Measurements from ENCODE around the gene COL18A1.

The COL18A1 gene

DNA sequence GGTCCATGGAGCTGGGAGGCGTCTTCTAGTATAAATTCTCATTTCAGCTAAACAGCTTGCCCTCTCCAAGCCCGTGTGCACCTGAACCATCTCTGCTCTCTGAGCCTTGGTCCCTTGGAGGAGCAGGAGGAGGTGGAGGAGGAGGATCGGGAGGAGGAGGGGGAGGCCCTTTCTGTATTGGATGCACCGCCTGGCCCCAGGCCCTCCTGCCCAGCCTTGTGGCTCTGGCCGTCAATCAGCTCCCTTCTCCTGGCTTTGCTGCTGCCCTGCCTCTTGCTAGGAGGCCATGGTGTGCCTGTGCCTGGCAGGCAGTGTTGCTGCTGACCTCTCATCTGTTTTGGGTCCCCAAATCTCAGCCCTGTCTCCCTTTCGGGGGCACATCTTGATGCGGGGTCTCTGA is 9.0 kb downstream of the COL18A1 start:
- DNase-seq (ENCODE audit: low read depth in 1 of 2, low spot score in 1 of 2) = no peak

DNA sequence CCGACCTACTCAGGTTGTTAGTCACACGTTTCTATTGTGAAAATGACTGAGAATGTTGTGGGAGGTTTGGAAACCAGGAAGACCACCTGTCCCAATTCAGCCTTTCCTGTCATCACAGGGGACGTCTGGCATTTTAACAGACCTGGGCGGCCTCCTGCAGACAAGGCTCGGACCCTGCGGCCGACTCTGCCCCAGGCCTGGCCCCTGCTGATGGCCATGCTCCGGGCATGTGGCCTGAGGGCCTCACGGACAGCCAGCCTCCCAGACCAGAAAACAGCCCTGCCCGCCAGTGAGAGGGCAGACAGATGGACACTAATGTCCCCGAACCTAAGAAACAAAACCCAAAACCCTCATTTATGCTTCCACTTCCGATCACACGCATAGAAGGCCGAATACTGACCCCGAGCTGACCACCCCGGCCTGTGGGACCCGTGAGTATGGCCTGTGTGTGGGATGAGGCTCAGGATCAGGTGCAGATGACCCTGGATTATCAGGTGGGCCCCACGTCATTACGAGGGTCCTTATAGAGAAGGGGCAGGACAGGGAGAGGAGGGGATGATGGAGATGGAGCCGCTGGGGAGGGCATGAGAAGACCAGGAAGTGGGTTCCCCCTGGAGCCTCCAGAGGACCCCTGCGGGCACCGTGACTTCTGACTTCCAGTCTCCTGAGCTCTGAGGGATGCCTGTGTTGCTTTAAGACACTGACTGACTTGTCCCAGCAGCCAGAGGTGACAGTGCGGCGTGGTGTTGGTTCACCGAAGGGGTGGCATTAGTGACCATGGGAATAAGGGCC is 9.6 kb downstream of the COL18A1 start:
- DNase-seq (ENCODE audit: low read depth in 1 of 2, low spot score in 1 of 2) = no peak

DNA sequence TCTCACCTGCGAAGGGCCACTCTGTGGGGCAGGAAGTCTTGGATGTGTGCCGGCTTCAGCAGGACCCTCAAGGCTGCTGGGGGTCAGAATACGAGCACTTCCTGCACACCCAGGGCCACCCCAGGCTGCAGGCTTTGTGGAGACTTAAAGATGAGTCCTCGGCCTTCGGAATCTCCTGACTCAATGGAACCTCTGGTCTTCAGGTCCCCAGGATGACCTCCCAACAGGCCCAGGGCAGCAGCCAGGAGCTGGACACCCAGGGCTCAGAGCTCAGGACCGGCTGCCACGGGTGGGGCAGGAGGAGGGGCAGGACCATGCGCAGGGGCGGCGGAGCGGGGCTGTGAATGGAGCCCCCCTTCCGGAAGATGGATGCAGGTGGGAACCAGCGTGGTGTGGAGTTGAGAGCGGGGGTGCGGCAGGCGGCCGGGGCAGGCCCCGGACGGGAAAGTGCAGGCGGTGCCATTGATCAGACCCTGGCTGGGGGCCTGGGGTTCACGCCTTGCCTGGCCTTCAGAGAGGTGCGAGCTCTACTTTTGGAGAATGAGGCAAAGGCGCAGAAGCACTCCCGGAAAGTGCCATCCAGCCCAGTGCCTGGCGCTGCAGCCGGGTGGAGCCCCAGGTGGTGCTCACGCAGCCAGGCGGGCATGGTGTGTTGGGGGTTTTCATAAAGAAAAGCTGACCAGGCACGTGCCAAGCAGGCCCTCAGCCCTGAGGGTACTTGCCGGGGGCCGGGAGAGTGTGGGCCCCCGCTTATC is 10.4 kb downstream of the COL18A1 start:
- no peak for DNase-seq (ENCODE audit: low read depth in 1 of 2, low spot score in 1 of 2)

DNA sequence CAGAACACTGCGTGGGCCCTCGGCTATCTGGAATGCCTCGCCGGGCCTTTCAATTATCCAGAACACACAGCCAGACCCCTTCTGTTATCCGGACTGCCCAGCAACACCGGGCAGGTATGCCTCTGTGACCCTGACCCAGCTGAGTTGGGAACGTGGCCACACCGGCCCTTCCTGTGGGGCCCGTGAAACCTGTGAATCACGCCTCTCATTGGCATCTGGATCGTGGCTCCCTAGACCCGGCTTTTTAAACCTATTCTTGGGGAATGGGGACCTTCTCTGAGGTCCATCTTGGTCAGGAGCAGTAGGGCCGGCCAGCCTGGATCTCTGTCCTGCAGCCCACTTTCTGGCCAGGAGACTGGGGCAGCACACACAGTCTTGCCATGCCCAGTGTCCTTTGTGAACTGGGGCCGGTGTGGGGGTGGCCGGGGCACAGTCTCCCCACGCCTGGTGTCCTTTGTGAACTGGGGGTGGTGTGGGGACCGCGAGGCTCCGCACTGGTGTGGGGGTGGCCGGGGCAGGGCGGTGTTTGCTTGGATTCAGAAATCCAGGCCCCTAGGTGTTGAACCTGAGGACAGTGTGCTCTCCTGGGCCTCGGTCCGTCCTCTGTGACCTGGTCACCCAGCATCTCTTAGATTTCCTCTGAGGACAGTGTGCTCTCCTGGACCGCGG is 11.1 kb downstream of the COL18A1 start:
- DNase-seq (ENCODE audit: low read depth in 1 of 2, low spot score in 1 of 2) = no peak

- DNase-seq (ENCODE audit: low read depth in 1 of 2, low spot score in 1 of 2) = no peak
Observed at GRCh38 chr21:45416620-45417019, 11.7 kb downstream of the COL18A1 start.

DNA sequence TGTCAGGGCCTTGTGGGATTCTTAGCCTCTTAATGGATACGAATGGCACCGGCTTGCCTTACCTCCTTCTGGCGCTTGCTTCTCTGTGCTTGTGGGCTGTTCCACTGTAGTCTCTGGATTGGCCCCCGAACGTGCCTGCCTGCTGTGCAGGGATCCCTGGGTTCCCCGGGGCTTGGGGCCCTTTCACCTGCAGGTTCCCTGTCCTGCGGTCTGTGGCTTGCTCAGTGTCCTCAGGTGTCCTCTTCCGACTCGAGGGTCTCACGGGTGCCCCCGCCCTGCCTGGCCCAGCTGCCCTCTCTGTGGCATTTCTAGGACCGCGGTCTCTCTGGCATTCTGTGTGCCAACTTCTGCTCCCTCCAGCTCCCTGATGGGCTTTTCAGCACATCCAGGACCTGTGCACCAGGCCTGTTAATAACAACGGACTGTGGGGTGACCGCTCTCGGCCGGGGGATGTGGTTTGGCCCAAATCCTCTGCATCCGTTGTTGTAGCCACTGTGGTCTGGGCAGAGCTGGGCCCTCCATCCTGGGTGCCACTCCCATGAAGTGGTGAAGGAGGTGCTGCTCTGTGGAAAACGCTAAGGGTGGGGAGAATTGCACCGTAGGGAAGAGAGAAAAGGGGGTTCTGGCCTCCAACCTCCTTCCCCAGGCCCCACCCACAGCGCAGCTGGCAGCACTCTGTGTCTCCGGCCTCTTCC is 12.4 kb downstream of the COL18A1 start:
- no peak for DNase-seq (ENCODE audit: low read depth in 1 of 2, low spot score in 1 of 2)

DNA sequence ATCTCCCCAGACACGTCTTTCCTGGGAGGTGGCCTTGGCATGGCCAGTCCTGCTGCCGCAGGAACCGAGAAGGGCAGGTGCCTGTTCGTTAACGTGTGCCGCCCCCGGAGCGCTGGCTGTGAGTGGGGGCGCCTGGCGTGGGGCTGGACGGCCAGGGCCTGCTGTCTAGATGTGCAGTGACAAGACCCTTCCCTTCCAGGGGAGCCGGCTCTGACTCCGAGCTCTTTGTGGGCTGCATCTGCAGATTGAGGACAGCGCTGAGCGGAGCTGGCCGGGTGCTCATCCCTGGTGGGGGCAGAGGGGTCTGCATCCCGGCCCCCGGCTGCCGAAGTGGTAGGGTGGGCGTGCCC is 13.0 kb downstream of the COL18A1 start:
- no peak for DNase-seq (ENCODE audit: low read depth in 1 of 2, low spot score in 1 of 2)

GRCh38 chr21:45418301-45419071 is 13.5 kb downstream of the COL18A1 start:
- DNase-seq (ENCODE audit: low read depth in 1 of 2, low spot score in 1 of 2) = no peak

GRCh38 chr21:45419162-45419561 is 14.2 kb downstream of the COL18A1 start:
- DNase-seq (ENCODE audit: low read depth in 1 of 2, low spot score in 1 of 2) = no peak

DNA sequence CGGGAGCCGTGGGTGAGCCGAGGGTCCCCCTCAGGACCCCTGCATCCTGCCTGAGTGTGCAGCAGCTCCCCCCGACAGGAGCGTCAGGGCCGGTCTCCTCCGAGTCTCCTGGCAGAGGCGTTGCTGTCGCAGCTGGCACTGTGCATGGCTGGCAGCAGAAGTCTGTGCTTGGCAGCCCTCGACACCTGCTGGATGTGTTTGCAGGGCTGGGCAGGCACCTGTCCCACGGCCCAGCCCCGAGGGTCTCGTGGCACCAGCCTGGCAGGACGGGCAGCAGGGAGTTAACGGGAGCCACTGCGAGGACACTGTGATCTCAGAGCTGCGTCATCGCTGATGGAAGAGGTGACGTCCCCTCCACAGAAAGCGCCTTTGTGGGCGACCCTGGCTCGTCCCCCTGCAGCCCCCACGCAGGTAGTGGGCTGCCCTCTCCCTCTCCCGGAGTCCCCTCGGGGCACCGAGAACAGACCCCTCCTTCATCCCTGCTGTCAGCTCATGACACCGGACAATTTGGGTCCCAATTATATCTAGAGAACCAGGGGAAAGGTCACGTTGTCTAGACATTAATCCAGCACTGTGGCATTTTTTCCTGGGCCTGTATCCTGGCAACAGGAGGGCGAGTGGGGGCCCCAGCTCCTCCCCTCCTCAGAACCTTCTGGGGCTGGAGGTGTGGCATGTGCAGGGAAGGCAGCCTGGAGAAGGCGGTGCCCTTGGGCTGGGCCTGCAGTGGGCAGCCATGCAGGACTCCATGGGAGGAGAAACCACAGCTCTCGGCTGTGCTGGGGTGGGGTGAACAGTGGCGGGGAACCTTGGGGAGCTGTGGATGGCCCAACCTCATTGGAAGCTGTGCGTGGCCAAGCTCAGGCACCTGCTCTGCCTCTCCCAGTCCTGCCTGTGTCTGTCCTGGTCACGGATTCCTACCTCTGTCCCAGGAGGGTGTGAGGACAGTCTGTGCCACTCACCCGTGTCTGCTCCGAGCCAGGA is 15.4 kb downstream of the COL18A1 start:
- DNase-seq (ENCODE audit: low read depth in 1 of 2, low spot score in 1 of 2) = no peak

DNA sequence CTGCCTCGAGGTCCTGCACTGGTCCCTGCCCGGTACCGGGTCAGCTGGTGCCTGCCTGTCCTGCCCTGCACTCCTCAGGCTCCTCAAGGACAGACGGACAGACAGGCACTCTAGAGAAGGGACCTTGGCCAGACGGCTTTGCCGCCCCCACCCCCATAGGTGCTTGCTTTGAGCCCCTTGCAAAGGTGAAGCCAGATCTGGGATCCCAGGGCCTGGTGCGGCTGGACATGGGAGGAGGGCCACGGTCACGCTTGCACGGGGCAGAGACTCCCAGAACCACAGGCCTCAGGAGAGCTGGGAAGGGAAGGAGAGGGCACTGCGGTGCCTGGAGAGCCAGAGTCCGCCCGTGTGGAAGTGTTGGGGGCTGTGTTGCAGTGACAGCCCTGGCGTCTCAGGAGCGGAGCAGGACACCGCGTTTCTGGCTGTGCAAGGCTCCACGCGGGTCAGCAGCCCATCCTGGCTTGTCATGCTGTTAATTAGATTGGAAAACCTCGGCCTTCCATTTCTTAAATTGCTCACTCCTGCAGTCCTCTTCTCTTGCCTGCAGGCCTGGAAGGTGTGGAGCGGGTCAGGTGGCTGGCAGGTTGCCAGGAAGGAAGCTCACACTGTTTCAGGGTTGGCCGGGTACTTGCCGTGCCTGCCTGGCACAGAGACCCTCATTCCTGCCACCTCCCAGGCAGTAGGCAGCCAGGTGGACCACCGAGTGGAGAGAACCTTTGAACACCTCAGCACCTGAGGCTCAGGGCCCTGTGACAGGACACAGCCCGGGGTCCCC is 16.3 kb downstream of the COL18A1 start:
- DNase-seq (ENCODE audit: low read depth in 1 of 2, low spot score in 1 of 2) = no peak

DNA sequence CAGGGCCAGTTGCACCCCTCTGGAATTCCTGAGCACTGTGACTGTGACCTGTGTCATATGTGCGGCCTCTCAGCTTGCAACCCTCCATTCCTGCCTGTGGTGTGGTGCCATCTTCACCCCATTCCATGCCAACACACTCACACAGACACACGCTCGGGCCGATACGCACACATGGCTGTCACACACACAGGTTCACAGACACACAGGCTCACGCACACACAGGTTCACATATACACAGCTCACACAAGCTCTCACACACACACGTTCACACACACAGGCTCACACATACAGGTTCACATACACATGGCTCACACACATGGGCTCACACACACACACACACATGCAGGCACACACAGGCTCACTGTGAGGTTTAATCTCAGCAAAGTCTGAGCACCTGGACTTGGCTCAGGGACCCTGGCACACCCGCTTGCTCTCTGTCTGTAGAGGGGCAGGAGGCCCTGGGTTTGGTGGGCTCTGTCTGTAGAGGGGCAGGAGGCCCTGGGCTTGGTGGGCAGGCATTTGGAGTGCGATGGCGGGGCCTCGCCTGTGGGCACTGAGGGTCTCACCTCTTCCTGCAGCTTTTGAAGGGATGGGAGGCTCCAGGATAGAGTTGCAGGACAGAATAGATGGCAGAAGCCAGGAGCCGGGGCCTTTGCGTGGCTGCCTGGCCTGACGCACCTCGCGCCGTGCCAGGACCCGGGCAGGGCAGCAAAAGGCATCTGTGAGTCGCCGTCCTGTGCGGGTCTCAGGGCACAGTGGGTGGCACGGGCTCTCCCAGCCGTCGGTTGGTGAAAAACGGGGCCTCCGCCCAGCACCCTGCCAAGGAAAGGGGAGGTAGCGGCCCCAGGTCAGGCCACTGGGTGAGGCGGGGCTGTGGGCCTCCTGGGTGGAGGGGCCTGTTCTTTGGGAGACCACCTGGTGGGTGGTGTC is 17.1 kb downstream of the COL18A1 start:
- DNase-seq (ENCODE audit: low read depth in 1 of 2, low spot score in 1 of 2) = no peak

- no peak for DNase-seq (ENCODE audit: low read depth in 1 of 2, low spot score in 1 of 2)
Observed at GRCh38 chr21:45423201-45423955, 18.4 kb downstream of the COL18A1 start.

DNA sequence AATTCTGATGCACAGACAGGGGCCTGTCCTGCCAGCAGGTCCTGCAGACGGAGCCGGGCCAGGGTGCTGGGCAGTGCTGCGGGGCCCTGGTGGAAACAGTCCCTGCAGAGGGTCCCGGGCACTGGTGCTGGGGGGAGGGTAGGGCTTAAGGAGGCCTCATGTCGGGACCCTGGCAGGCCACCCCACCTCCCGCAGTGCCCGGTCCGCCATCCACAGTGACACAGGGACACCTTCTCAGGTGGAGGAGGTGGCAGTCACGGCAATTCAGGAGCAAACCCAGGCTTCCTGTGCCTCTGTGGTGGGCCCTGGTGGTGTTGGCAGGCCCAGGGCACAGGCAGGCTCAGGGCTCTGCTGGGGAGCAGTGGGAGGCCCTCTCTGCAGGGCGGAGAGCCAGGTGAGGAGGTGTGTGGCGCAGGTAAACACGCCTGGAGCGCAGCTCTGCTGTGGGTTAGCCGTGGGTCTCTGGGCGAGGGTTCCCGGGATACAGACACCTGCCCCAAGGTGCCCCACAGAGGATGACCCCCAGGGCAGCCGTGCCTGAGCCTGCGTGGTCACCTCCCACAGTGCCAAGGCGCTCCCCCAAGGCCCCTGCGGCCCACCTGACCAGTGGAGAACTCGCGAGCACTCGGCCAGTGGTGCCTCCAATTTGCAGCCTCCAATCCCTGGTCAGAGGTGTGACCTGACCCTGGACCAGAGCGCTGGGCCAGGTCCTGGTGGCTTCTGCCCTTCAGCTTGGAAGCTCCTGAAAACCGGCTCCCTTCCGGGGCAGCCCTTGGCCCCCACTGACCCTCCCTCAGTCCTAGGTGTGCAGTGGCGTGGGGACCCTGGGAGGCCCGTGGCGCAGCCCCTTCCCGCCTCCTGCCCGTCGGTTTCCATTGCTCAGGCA is 19.2 kb downstream of the COL18A1 start:
- no peak for DNase-seq (ENCODE audit: low read depth in 1 of 2, low spot score in 1 of 2)

- no peak for DNase-seq (ENCODE audit: low read depth in 1 of 2, low spot score in 1 of 2)
Observed at GRCh38 chr21:45424854-45425795, 20.2 kb downstream of the COL18A1 start.

Measured in stimulated activated CD4-positive, alpha-beta T cell treated with anti-CD3 and anti-CD28 coated beads, Interleukin-15, amount 100 ng/mL, for 1 hour (primary cell).